ENCODE data around the gene ISYNA1.

DNA sequence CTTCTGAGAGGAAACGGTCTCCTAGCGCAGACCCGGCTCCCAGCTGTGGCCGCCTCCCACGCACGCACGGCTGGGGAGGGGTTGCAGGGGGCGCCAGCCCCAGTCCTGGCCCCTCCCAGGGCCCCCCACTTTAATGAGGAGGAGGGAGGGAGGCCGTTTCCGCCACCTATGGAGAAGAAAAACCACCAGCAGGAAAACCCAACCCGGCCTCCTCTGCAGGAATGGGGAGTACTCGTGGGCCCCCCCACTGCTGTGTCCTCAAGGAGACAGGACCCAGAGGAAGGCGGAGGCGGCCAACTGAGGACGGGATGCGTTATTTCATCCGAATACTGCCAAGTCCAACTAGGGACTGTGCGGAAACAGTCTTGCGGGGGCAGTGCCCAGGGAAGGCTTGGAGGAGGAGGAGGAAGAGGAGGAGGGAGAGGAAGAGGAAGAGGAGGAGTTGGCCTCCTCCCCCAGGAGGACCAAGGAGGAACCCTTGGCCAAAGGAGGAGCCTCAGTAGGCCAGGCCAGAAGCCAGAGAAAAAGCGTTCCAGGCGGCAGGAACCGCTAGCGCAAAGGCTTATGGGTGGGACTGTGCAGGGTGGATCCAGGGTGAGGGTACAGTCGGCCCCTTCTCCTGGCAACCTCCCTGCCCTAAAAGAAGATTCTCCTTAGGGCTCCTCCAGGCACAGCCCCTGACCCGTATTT is 22.6 kb downstream of the ISYNA1 start:
- TF ChIP-seq FOXA1 (IDR thresholded peaks at IDR 0.05) (no peak), BHLHE40 (IDR thresholded peaks at IDR 0.05; ENCODE audit: borderline replicate concordance) (no peak), FOXK2 (IDR thresholded peaks at IDR 0.05) (no peak), HDGF (IDR thresholded peaks at IDR 0.05; ENCODE audit: borderline replicate concordance) (no peak), SP1 (IDR thresholded peaks at IDR 0.05) (no peak), ARNT (IDR thresholded peaks at IDR 0.05) (no peak)
